Gastroesophageal sphincter (tissue), 3 donors: Measurements from ENCODE around the gene HLA-DQA1.
"Not testable (repeated sequence)": the region's sequence is repeated elsewhere in the genome, so short reads cannot be mapped to it uniquely, and the experiment has no call there.

ENCODE experiments used
- CTCF ChIP-seq, 4 experiments: fragments of 200-600 bp in 2 of 4; fragments of 450-650 bp in 2 of 4; sonication (generic) in 1 of 4; IDR thresholded peaks; one replicate each; pipeline ENCODE4 v1.5.1; 2017 to 2019; ENCODE audit warnings: antibody characterized with exemption in 4 of 4, mild to moderate bottlenecking in 2 of 4, moderate library complexity in 2 of 4
- EP300 ChIP-seq: sonication (generic); formaldehyde crosslinking; IDR thresholded peaks from one replicate; pipeline ENCODE4 v1.6.1; 2017; ENCODE audit warnings: antibody characterized with exemption, mild to moderate bottlenecking
- POLR2AphosphoS5 ChIP-seq: sonication (generic); formaldehyde crosslinking; IDR thresholded peaks from one replicate; pipeline ENCODE4 v1.6.1; 2017; ENCODE audit warnings: antibody characterized with exemption

GRCh38 chr6:32641785-32642719, 4.8 kb downstream of the HLA-DQA1 start:
- TF ChIP-seq POLR2AphosphoS5; EP300; CTCF (IDR thresholded peaks at IDR 0.05): not testable (repeated sequence)
